H9 (cell line): Measurements from ENCODE around the gene SMARCC1. TPM values are rescaled to one million over a fixed set of nuclear protein-coding genes. Genes with fewer than 3 reads are reported as not detected.

Experiments
- DNase-seq: peaks from one replicate; pipeline ENCODE4 v3.0.0-alpha.2; 2017
- H2AFZ ChIP-seq: one replicate; pipeline ENCODE4 v1.6.1; 2013; ENCODE audit warnings: mild to moderate bottlenecking, low read length, control low read depth, moderate library complexity
- H2AK5ac ChIP-seq: 2 replicates; pipeline ENCODE4 v1.6.1; 2013; ENCODE audit warnings: low read length, control low read depth, mixed read lengths; ENCODE audit not compliant: insufficient read length
- H2BK120ac ChIP-seq: one replicate; pipeline ENCODE4 v1.6.1; 2013; ENCODE audit warnings: low read depth, mild to moderate bottlenecking, low read length, control low read depth, inconsistent platforms; ENCODE audit not compliant: poor library complexity, severe bottlenecking
- H2BK12ac ChIP-seq: 2 replicates; pipeline ENCODE4 v1.6.1; 2013; ENCODE audit warnings: low read length, control low read depth, mixed read lengths, low read depth; ENCODE audit not compliant: insufficient read length
- H2BK15ac ChIP-seq: 2 replicates; pipeline ENCODE4 v1.6.1; 2013; ENCODE audit warnings: low read depth, low read length, control low read depth
- H2BK20ac ChIP-seq: one replicate; pipeline ENCODE4 v1.6.1; 2013; ENCODE audit warnings: low read depth, mild to moderate bottlenecking, low read length, control low read depth, inconsistent platforms; ENCODE audit not compliant: poor library complexity, severe bottlenecking
- H2BK5ac ChIP-seq: 2 replicates; pipeline ENCODE4 v1.6.1; 2013; ENCODE audit warnings: low read length, control low read depth, mixed read lengths; ENCODE audit not compliant: insufficient read length
- H3K14ac ChIP-seq: 2 replicates; pipeline ENCODE4 v1.6.1; 2013; ENCODE audit warnings: low read length, control low read depth; ENCODE audit not compliant: insufficient read depth
- H3K18ac ChIP-seq: 2 replicates; pipeline ENCODE4 v1.6.1; 2013; ENCODE audit warnings: low read depth, mild to moderate bottlenecking, mixed read lengths, low read length, control low read depth; ENCODE audit not compliant: insufficient read length
- H3K23ac ChIP-seq: 2 replicates; pipeline ENCODE4 v1.6.1; 2013; ENCODE audit warnings: low read length, control low read depth, mixed read lengths, low read depth; ENCODE audit not compliant: insufficient read length
- H3K23me2 ChIP-seq: 2 replicates; pipeline ENCODE4 v1.6.1; 2013; ENCODE audit warnings: low read depth, mild to moderate bottlenecking, mixed read lengths, low read length, control low read depth; ENCODE audit not compliant: insufficient read length, poor library complexity, severe bottlenecking
- H3K27ac ChIP-seq: 2 replicates; pipeline ENCODE4 v1.5.1; 2013; ENCODE audit warnings: low read length, control low read depth, mixed read lengths, low read depth; ENCODE audit not compliant: insufficient read length
- H3K27me3 ChIP-seq: 2 replicates; pipeline ENCODE4 v1.6.1; 2013; ENCODE audit warnings: low read length, control low read depth, inconsistent platforms; ENCODE audit not compliant: insufficient read depth
- H3K4ac ChIP-seq: 2 replicates; pipeline ENCODE4 v1.6.1; 2013; ENCODE audit warnings: low read depth, mild to moderate bottlenecking, control low read depth, inconsistent platforms, low read length, moderate library complexity
- H3K4me1 ChIP-seq: 2 replicates; pipeline ENCODE4 v1.6.1; 2013; ENCODE audit warnings: low read length, control low read depth, inconsistent platforms; ENCODE audit not compliant: insufficient read depth
- H3K4me2 ChIP-seq: 2 replicates; pipeline ENCODE4 v1.6.1; 2013; ENCODE audit warnings: low read length, control low read depth, mixed read lengths; ENCODE audit not compliant: insufficient read length, insufficient read depth
- H3K56ac ChIP-seq: 2 replicates; pipeline ENCODE4 v1.6.1; 2013; ENCODE audit warnings: low read depth, mild to moderate bottlenecking, mixed read lengths, low read length, control low read depth; ENCODE audit not compliant: insufficient read length
- H3K79me1 ChIP-seq: 2 replicates; pipeline ENCODE4 v1.6.1; 2013; ENCODE audit warnings: low read depth, mild to moderate bottlenecking, moderate library complexity, low read length, control low read depth, inconsistent platforms; ENCODE audit not compliant: insufficient read depth, poor library complexity, severe bottlenecking
- H3K79me2 ChIP-seq: 2 replicates; pipeline ENCODE4 v1.6.1; 2013; ENCODE audit warnings: low read length, control low read depth, inconsistent platforms; ENCODE audit not compliant: insufficient read depth
- H3K9ac ChIP-seq: 2 replicates; pipeline ENCODE4 v1.6.1; 2013; ENCODE audit warnings: low read length, control low read depth, mixed read lengths; ENCODE audit not compliant: insufficient read length; ENCODE audit errors: extremely low read depth
- H3K9me3 ChIP-seq: one replicate; pipeline ENCODE4 v1.6.1; 2013; ENCODE audit warnings: low read depth, low read length, inconsistent platforms; ENCODE audit not compliant: control insufficient read depth
- H3T11ph ChIP-seq: one replicate; pipeline ENCODE4 v1.6.1; 2013; ENCODE audit warnings: mild to moderate bottlenecking, low read length, control low read depth, inconsistent platforms
- H4K20me1 ChIP-seq: one replicate; pipeline ENCODE4 v1.6.1; 2013; ENCODE audit not compliant: control insufficient read depth, insufficient read length, insufficient read depth
- H4K5ac ChIP-seq: 2 replicates; pipeline ENCODE4 v1.6.1; 2013; ENCODE audit warnings: low read depth, mild to moderate bottlenecking, mixed read lengths, low read length, control low read depth; ENCODE audit not compliant: insufficient read length
- H4K8ac ChIP-seq: replicated peaks from 2 replicates; pipeline ENCODE4 v1.6.1; 2013; ENCODE audit warnings: low read length, control low read depth, mixed read lengths, low read depth; ENCODE audit not compliant: insufficient read length
- H4K91ac ChIP-seq: 2 replicates; pipeline ENCODE4 v1.6.1; 2013; ENCODE audit warnings: low read depth, mild to moderate bottlenecking, moderate library complexity, mixed read lengths, low read length, control low read depth; ENCODE audit not compliant: insufficient read length
- H3K27ac Mint-ChIP-seq, 3 experiments: 2 replicates in 2 of 3; 3 replicates in 1 of 3; pipeline ENCODE4 v1.8.0; 2020 to 2021; ENCODE audit warnings: mixed read lengths in 3 of 3, mild to moderate bottlenecking in 1 of 3, moderate library complexity in 1 of 3
- H3K27me3 Mint-ChIP-seq: 2 replicates; pipeline ENCODE4 v1.8.0; 2021; ENCODE audit warnings: low read depth, mild to moderate bottlenecking, moderate library complexity, mixed read lengths
- H3K36me3 Mint-ChIP-seq, 3 experiments: 2 replicates in 2 of 3; 3 replicates in 1 of 3; pipeline ENCODE4 v1.8.0; 2020 to 2021; ENCODE audit warnings: low read depth in 3 of 3, mixed read lengths in 3 of 3; ENCODE audit not compliant: insufficient read depth in 1 of 3
- H3K4me1 Mint-ChIP-seq, 2 experiments: 2 replicates each; pipeline ENCODE4 v1.8.0; 2020; ENCODE audit warnings: mixed read lengths in 2 of 2
- H3K4me3 Mint-ChIP-seq, 2 experiments: 2 replicates in 1 of 2; 3 replicates in 1 of 2; pipeline ENCODE4 v1.8.0; 2020 to 2021; ENCODE audit warnings: mild to moderate bottlenecking in 2 of 2, mixed read lengths in 2 of 2, moderate library complexity in 1 of 2
- H3K9me3 Mint-ChIP-seq, 2 experiments: 2 replicates in 1 of 2; 3 replicates in 1 of 2; pipeline ENCODE4 v1.8.0; 2020; ENCODE audit warnings: mild to moderate bottlenecking in 2 of 2, mixed read lengths in 2 of 2, moderate library complexity in 1 of 2
- CTCF ChIP-seq: fragments of 200-600 bp; sonication (generic); conservative IDR thresholded peaks from 3 replicates; pipeline ENCODE4 v1.8.0; 2021; ENCODE audit warnings: antibody characterized with exemption, mild to moderate bottlenecking
- WGBS: extraction: QIAGEN DNeasy Blood & Tissue Kit; methylation state at CpG from one replicate; pipeline ENCODE4 v1.1.7; 2013; ENCODE audit warnings: missing lambda C conversion rate, low lambda C conversion rate, mixed read lengths; ENCODE audit not compliant: insufficient read length; ENCODE audit errors: extremely low coverage; 5-methylcytosine and 5-hydroxymethylcytosine counted together
- total RNA-seq: library from RNA; stranded (reverse); gene quantifications from 2 replicates; pipeline ENCODE4 v1.2.1, GENCODE V29; 2021

Gene SMARCC1
- total RNA-seq, 1 experiment from 2014 or later: 274 TPM

GRCh38 chr3:47594792-47595191, 186.9 kb downstream of the SMARCC1 start:
- Histone ChIP-seq H3K4me2 (no peak overlapping the region), H4K20me1 (no peaks in the 10 kb centered on the region), H3K4ac (no peak overlapping the region), H3K14ac (no peak overlapping the region), H3K23ac (no peak overlapping the region), H2AFZ (no peak overlapping the region), H3K79me2 (no peaks in the 10 kb centered on the region), H2BK15ac (no peak overlapping the region), H3K27ac (peak overlapping the region; percentile 68), H3T11ph (no peak overlapping the region), H2BK12ac (no peak overlapping the region), H3K9me3 (no peaks in the 10 kb centered on the region), H2BK120ac (no peak overlapping the region), H3K18ac (no peak overlapping the region), H3K27me3 (no peaks in the 10 kb centered on the region), H3K23me2 (no peaks in the 10 kb centered on the region), H4K8ac (no peak overlapping the region), H2BK5ac (no peak overlapping the region), H2BK20ac (no peak overlapping the region), H3K9ac (no peak overlapping the region), H3K56ac (no peak overlapping the region), H3K79me1 (no peaks in the 10 kb centered on the region), H3K4me1 (no peaks in the 10 kb centered on the region), H2AK5ac (no peak overlapping the region), H4K5ac (no peak overlapping the region), H4K91ac (no peak overlapping the region)
- DNase-seq: no peak
- Mint-ChIP-seq H3K4me3 (no peak overlapping the region; a peak in 1 of 5 replicates), H3K27me3 (no peaks in the 10 kb centered on the region), H3K27ac (peak overlapping the region in 1 of 3 experiments; percentile 70; a peak in 2 of 7 replicates), H3K9me3 (no peaks in the 10 kb centered on the region; a peak in 1 of 5 replicates), H3K36me3 (peaks cover 48 to 80% (median 73%) of the 10 kb centered on the region in 3 experiments), H3K4me1 (peaks cover 4 to 10% of the 10 kb centered on the region in 2 experiments; a peak in 3 of 4 replicates)
- no peak for TF ChIP-seq CTCF
- WGBS: no CpG with 5 or more reads among the region's 3 CpGs
